Stimulated activated CD8-positive, alpha-beta memory T cell treated with anti-CD3 and anti-CD28 coated beads, Interleukin-12 subunit alpha, Interleukin-12 subunit beta, amount 100 ng/mL, for 1 hour (primary cell): Measurements from ENCODE around the gene COG5.

Experiments used
- DNase-seq: peaks from one replicate; pipeline ENCODE4 v3.0.0-alpha.2; 2020; ENCODE audit warnings: low read depth

The COG5 gene

GRCh38 chr7:107505997-107506673 is 57.6 kb downstream of the COG5 start:
- DNase-seq = no peak

GRCh38 chr7:107505362-107505761 is 58.4 kb downstream of the COG5 start:
- DNase-seq = no peak

- no peak for DNase-seq
These were observed 60.0 kb downstream of the COG5 start for GRCh38 chr7:107503687-107504086.

DNA sequence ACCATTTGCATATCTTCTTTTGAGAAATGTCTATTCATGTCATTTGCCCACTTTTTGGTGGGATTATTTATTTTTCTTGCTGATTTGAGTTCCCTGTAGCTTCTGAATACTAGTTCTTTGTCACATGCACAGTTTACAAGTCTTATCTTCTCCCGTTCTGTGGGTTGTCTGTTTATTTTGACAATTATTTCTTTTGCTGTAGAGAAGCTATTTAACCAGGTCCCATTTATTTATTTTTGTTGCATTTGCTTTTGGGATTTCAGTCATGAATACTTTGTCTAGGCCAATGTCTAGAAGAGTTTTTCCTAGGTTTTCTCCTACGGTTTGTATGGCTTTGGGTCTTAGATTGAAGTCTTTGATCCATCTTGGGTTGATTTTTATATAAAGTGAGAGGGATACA is 60.9 kb downstream of the COG5 start:
- DNase-seq = no peak

- DNase-seq = no peak
These were observed 61.6 kb downstream of the COG5 start for GRCh38 chr7:107502154-107502553.

DNA sequence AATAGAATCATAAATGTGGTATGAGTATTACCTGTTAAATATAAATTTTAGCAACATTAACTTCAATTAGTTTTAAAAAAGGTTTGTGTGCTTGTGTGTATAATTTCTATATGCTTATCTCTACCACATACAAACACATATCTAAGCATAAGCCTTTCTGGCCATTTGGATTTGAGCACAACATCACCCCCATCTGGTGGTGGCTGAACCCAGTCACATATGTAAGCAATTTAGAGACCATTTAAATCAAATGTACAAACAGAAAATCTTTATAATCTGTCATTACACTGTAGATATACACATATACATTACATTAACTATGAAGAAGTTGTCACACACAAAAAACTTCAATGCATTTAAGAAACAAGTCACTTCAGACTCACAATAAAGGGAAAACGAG is 62.1 kb downstream of the COG5 start:
- DNase-seq = no peak

GRCh38 chr7:107499731-107500130 is 64.0 kb downstream of the COG5 start:
- DNase-seq = no peak

- DNase-seq = no peak
These were observed 68.2 kb downstream of the COG5 start for GRCh38 chr7:107495516-107495915.

- no peak for DNase-seq
These were observed 68.8 kb downstream of the COG5 start for GRCh38 chr7:107494884-107495283.

DNA sequence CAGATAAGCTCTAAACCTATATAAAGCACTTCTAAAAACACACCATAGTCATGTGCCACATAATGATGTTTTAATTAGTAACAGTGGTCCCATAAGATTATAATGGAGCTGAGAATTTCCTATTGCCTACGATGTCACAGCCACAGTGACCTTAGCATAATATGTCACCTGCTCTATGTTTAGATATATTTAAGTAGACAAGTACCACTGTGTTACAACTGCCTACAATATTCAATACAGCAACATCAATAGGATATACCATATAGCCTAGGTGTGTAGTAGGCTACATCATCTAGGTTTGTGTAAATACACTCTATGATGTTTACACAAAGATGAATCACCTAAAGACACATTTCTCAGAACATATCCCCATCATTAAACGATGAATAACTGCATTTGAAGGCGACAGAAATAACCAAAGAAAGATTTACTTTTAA is 69.4 kb downstream of the COG5 start:
- DNase-seq = no peak

GRCh38 chr7:107492875-107493274 is 70.8 kb downstream of the COG5 start:
- no peak for DNase-seq

DNA sequence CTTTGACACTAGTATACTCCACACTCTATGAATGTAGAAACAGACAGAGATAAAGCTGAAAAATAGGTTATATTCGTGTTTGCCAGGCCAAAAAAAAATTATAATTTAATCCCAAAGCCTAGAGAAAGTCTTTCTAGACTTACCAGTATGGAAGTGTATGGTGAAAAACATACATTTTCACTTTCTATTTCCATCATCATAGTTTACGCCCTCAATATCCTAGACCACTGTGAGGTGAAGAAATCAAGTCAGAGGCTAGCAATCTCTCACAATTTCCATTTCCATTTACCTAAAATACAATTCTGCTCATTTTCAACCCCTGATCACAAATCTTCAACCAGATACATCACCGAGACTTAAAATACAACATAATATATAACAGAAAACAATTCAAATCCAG is 77.7 kb downstream of the COG5 start:
- DNase-seq = no peak

DNA sequence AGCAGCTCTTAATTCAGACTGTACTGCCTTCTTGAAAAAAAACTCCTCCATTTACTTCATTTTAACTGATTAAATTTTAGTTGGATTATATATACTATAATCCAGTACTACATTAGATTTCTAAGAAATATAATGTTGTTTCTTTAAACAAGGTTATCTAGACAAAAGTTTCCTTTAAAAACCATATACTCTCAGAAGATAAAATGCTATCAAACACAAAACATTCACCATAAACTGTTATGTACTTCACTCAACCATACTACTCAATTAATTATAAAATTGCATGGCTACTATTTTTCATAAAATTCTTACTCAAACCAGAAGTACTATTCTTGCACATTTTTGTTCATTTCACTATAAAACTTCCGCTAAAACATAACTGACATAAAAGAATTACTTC is 81.1 kb downstream of the COG5 start:
- DNase-seq = no peak

GRCh38 chr7:107480932-107481331 is 82.8 kb downstream of the COG5 start:
- DNase-seq = no peak

- no peak for DNase-seq
These were observed 84.4 kb downstream of the COG5 start for GRCh38 chr7:107479303-107479702.

GRCh38 chr7:107474104-107474521 is 89.6 kb downstream of the COG5 start:
- no peak for DNase-seq

- DNase-seq = no peak
These were observed 91.6 kb downstream of the COG5 start for GRCh38 chr7:107472116-107472515.

GRCh38 chr7:107471292-107472070 is 92.2 kb downstream of the COG5 start:
- no peak for DNase-seq

DNA sequence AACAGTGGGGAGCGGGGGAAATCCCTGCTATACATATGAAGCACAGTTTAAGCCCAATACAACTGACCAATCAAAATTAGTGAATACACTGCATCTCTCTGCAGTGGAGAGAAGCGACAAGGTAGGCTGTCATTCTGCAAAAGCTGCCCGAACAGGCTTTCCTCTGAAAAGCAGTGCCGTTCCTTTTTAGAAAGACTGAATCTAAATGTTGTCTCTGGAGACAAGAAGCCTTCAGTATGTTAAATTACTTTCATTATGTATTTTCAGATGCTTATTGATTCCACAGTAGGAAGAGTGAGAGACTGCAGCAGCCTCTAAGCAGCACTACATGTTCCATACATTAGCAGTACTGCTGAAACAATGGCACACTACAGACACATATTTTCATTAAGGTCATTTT is 93.8 kb downstream of the COG5 start, which contains the start of gene GPR22:
Gene GPR22, plus strand, starts transcription at position 129 of the 400 bp plus-strand sequence. CDS start 4,004 bp downstream, outside the sequence.
- no peak for DNase-seq

GRCh38 chr7:107468824-107469223 is 94.9 kb downstream of the COG5 start:
- no peak for DNase-seq

- no peak for DNase-seq
These were observed 95.7 kb downstream of the COG5 start for GRCh38 chr7:107467972-107468371.

DNA sequence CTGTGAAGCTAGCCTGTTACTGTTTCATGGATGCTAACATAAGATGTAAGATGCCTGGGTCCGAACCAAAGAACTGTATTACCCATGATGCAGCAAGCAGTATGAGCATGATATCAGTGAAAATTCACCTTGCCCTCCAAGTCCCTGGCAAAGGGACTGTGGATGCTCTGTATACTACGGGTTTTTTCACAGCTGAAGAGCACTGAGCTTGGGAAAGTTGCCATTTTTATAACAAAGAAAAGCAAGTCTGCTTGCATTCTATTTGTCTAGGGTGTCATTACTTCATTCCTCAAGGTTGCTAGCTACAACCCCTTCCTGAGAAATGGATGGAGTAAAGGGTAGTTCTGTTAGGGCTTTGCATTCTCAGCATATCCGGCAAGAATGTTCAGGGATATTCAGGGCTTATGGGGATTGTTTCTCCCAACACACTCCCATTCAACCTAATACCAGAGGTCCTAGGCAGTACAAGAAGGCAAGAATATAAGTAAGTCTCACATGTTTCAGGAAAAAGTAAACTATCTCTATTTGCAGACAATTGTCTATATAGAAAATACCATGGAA is 99.0 kb downstream of the COG5 start:
- no peak for DNase-seq
